ENCODE measurements around the gene VSIG8. TPM values are rescaled to one million over a fixed set of nuclear protein-coding genes. Genes with fewer than 3 reads are reported as not detected.

The VSIG8 gene
- total and polyA plus RNA-seq, 12 donors, result 0.44 TPM; not detected in 11

DNA sequence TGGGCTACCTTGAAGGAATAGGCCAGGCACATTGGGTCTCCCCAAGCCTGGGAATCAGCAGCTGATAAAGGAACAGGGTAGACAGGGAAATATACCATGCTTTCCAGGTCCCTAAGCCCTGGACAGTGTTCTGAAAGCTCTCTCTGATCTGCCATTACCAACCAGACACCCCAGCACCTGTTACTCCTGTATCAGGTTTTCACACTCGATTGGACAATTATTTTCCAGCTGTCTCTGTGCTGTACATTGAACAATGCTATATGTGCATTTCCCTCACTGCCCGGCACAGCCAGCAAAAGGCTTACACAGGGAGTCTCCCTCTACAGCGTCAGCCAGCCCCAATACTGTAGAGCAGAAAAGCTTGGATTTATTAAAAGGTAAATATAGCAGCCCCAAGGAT lies 32.8 kb upstream of the VSIG8 start:
- H3K27ac ChIP-seq, result no peak overlapping the region
- WGBS, 2 donors, result 72 to 79% methylated on average over 3 of the region's 3 CpGs
- ATAC-seq, result no peak
- H3K4me1 ChIP-seq, result peaks cover 0 to 58% (median 31%) of the 10 kb centered on the region in 9 donors
- intact Hi-C loops (cut with DNase I), result loop anchor here in 3 of 10 donors (10.0 kb wide), 2 partner anchors 680 to 730 kb away; no protein-coding TSS in a partner anchor
- peaks cover 0 to 2% (median 0%) of the 10 kb centered on the region in 7 donors for H3K27me3 ChIP-seq
- no peaks in the 10 kb centered on the region for H3K9me3 ChIP-seq
- DNase-seq, result no peak
- no peak overlapping the region for H3K4me3 ChIP-seq
- TF ChIP-seq, protein P1, sequence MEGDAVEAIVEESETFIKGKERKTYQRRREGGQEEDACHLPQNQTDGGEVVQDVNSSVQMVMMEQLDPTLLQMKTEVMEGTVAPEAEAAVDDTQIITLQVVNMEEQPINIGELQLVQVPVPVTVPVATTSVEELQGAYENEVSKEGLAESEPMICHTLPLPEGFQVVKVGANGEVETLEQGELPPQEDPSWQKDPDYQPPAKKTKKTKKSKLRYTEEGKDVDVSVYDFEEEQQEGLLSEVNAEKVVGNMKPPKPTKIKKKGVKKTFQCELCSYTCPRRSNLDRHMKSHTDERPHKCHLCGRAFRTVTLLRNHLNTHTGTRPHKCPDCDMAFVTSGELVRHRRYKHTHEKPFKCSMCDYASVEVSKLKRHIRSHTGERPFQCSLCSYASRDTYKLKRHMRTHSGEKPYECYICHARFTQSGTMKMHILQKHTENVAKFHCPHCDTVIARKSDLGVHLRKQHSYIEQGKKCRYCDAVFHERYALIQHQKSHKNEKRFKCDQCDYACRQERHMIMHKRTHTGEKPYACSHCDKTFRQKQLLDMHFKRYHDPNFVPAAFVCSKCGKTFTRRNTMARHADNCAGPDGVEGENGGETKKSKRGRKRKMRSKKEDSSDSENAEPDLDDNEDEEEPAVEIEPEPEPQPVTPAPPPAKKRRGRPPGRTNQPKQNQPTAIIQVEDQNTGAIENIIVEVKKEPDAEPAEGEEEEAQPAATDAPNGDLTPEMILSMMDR (IDR thresholded peaks at IDR 0.05), result no peak
- no peaks in the 10 kb centered on the region for H3K36me3 ChIP-seq

DNA sequence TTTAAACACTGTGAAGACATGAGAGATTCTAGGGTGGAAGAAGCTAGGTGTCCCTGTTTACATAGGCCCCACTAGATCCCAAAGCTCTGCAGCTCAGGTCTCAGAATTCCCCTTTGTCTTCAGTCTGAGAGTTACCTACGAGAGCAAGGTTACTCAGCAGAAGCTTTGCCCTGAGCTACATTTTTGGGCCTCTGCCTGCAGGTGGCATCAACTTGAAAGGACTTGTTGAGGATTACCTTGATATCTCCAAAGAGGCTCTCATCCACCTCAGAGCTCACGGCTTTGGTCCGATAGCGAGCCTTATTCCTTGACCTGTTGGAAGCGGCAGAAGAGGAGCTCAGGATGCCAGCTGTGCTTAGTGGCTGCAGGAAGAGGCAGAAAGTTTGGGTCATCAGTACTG lies 30.5 kb upstream of the VSIG8 start:
- WGBS, 2 donors, result 77 to 88% methylated on average over 5 of the region's 5 CpGs
- intact Hi-C loops (cut with DNase I), result loop anchor here in 8 of 10 donors (5.0 to 10.0 kb wide), 7 partner anchors 34 to 728 kb away; partner anchors contain the start of genes DUSP23 (in 2 of the 8) and TAGLN2 (in 2 of the 8)

GRCh38 chr1:159891275-159892157 lies 29.1 kb upstream of the VSIG8 start:
- Histone ChIP-seq H3K27ac (peak overlapping the region in 6 of 10 donors; percentile 39 to 86 (median 80)), H3K9me3 (no peaks in the 10 kb centered on the region), H3K4me3 (no peak overlapping the region), H3K4me1 (peaks cover 0 to 48% (median 32%) of the 10 kb centered on the region in 9 donors), H3K27me3 (no peaks in the 10 kb centered on the region), H3K36me3 (no peaks in the 10 kb centered on the region)
- TF ChIP-seq, protein P1 (IDR thresholded peaks at IDR 0.05), result peak; percentile 83 to 99 (median 94)
- ATAC-seq, result peak; percentile 71 to 90 (median 86)
- intact Hi-C loops (cut with DNase I), result loop anchor here in 9 of 10 donors (1.0 to 10.0 kb wide), 11 partner anchors 33 to 727 kb away; partner anchors contain the start of genes TAGLN2 (in 3 of the 9) and DUSP23 (in 2 of the 9)
- DNase-seq, result peak; percentile 82 to 84
- WGBS, 2 donors, result 50 to 53% methylated on average over 7 of the region's 7 CpGs

More for the DNA sequence above, 30.5 kb upstream of the VSIG8 start:
- H3K27me3 ChIP-seq, result no peaks in the 10 kb centered on the region
- DNase-seq, result no peak
- TF ChIP-seq, protein P1 (IDR thresholded peaks at IDR 0.05), result no peak
- no peaks in the 10 kb centered on the region for H3K9me3 ChIP-seq
- peaks cover 0 to 62% (median 37%) of the 10 kb centered on the region in 9 donors for H3K4me1 ChIP-seq
- ATAC-seq, result no peak
- no peak overlapping the region for H3K4me3 ChIP-seq
- no peak overlapping the region for H3K27ac ChIP-seq
- no peaks in the 10 kb centered on the region for H3K36me3 ChIP-seq

DNA sequence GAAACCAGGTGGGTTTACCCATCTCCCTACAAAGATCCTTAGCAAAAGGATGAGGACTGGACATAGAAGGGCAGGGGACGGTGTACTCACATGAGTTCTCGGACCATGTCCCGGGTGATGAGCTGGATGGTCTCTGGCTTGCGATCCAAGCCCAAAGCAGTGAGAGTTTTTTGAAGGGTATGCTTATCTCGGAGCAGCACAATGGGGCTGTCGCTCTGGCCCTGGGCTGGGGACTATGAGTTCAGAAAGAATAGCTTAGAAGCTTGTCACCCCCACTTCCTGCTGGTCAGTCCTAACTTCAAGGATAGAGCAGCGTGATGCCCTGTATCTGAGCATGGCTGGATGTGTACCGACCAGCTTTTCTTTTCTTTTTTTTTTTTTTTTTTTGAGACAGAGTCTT lies 27.9 kb upstream of the VSIG8 start:
- H3K27ac ChIP-seq, result peak overlapping the region; percentile 39 to 86 (median 76)
- no peaks in the 10 kb centered on the region for H3K36me3 ChIP-seq
- no peaks in the 10 kb centered on the region for H3K9me3 ChIP-seq
- TF ChIP-seq, protein P1 (IDR thresholded peaks at IDR 0.05), result no peak
- intact Hi-C loops (cut with DNase I), result loop anchor here in 8 of 10 donors (2.0 to 10.0 kb wide), 9 partner anchors 34 to 726 kb away; partner anchors contain the start of genes TAGLN2 (in 3 of the 8) and DUSP23 (in 2 of the 8)
- DNase-seq (no peak), ATAC-seq (peak in 6 of 8 donors; percentile 16 to 51 (median 27))
- H3K4me1 ChIP-seq, result peaks cover 0 to 37% (median 22%) of the 10 kb centered on the region in 9 donors
- no peaks in the 10 kb centered on the region for H3K27me3 ChIP-seq
- H3K4me3 ChIP-seq, result peak overlapping the region in 6 of 10 donors; percentile 4 to 27 (median 16)
- WGBS, 2 donors, result 65 to 66% methylated on average over 8 of the region's 8 CpGs
